ENCODE measurements around the gene ACOT13. TPM values are rescaled to one million over a fixed set of nuclear protein-coding genes. Genes with fewer than 3 reads are reported as not detected.
"Not testable (repeated sequence)": the region's sequence is repeated elsewhere in the genome, so short reads cannot be mapped to it uniquely, and the experiment has no call there.

ACOT13 gene
- total RNA-seq, 2 experiments from 2014 or later = 21.3 to 22.6 TPM

DNA sequence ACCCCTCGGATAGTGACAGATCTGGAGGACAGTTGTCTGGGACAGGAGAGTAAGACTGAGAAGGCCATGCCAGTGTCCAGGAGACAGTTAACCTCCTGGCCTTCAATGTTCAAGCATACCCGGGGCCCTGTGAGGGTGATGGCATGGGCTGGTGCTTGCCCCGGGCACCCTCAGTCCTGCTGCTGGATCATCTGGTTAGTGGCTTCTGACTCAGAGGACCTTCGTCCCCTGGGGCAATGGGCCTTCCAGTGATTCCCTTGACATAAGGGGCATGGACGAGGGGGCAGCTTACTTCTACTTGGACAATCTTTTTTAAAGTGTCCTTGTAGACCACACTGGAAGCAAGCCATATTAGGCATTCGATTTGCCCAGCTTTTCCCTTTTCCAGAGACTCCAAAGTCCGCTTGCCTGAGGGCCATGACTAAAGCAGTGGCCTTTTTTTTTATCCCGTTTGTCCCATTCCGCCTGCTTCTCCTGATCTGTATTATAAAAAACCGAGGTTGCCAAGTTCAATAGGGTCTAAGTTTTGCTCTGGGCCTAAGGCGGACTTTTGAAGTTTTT is 12.0 kb downstream of the ACOT13 start:
- H3K27me3 Mint-ChIP-seq (ENCODE audit: low read depth); POLR2A ChIA-PET; DNase-seq; H3K4me1 Mint-ChIP-seq (ENCODE audit: low read depth); H3K27ac Mint-ChIP-seq; CTCF ChIA-PET; H3K9me3 Mint-ChIP-seq (ENCODE audit: insufficient read depth); ATAC-seq; H3K4me3 Mint-ChIP-seq: not testable (repeated sequence)
- peaks cover 10% of the 10 kb centered on the region for H3K36me3 Mint-ChIP-seq (ENCODE audit: low read depth)

DNA sequence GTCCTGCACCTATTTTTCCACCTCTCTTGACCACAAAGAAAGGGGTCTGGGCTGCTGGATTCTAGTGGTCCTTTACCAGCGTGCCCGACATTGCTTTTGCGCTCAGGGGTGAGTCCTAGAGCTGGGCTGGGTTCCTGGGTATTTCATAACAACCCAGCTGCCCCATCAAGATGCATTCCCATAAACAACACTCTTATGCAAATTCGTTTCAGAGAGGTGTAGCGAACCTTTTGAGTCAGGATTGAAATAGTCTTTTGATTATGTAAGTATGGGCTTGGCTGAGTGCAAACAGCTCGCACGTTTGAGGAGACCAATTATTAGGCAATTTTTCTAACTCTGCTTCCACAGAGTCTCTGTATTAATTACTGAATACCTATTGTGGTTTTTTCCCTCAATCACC is 13.7 kb downstream of the ACOT13 start:
- DNase-seq = no peak
- CTCF ChIA-PET = no interaction called here
- no peak for ATAC-seq
- H3K36me3 Mint-ChIP-seq (ENCODE audit: low read depth) = peaks cover 2% of the 10 kb centered on the region
- H3K4me1 Mint-ChIP-seq (ENCODE audit: low read depth) = no peaks in the 10 kb centered on the region
- H3K4me3 Mint-ChIP-seq = no peak overlapping the region
- no peaks in the 10 kb centered on the region for H3K27me3 Mint-ChIP-seq (ENCODE audit: low read depth)
- no peaks in the 10 kb centered on the region for H3K9me3 Mint-ChIP-seq (ENCODE audit: insufficient read depth)
- no peak overlapping the region for H3K27ac Mint-ChIP-seq
- POLR2A ChIA-PET = no interaction called here

- H3K9me3 Mint-ChIP-seq (ENCODE audit: insufficient read depth) = no peaks in the 10 kb centered on the region
- H3K4me3 Mint-ChIP-seq = no peak overlapping the region
- ATAC-seq (no peak), DNase-seq (no peak)
- no peak overlapping the region for H3K27ac Mint-ChIP-seq
- no peaks in the 10 kb centered on the region for H3K4me1 Mint-ChIP-seq (ENCODE audit: low read depth)
- ChIA-PET CTCF (no interaction called here), POLR2A (no interaction called here)
- H3K36me3 Mint-ChIP-seq (ENCODE audit: low read depth) = peaks cover 3% of the 10 kb centered on the region
- no peaks in the 10 kb centered on the region for H3K27me3 Mint-ChIP-seq (ENCODE audit: low read depth)
Observed at GRCh38 chr6:24683297-24684296, 16.7 kb downstream of the ACOT13 start.

GRCh38 chr6:24686408-24686807 is 19.5 kb downstream of the ACOT13 start:
- H3K4me1 Mint-ChIP-seq (ENCODE audit: low read depth) = no peaks in the 10 kb centered on the region
- ChIA-PET CTCF (no interaction called here), POLR2A (no interaction called here)
- H3K27ac Mint-ChIP-seq = no peak overlapping the region
- no peak overlapping the region for H3K4me3 Mint-ChIP-seq
- no peaks in the 10 kb centered on the region for H3K9me3 Mint-ChIP-seq (ENCODE audit: insufficient read depth)
- no peak for DNase-seq
- H3K36me3 Mint-ChIP-seq (ENCODE audit: low read depth) = peaks cover 3% of the 10 kb centered on the region
- ATAC-seq = no peak
- no peaks in the 10 kb centered on the region for H3K27me3 Mint-ChIP-seq (ENCODE audit: low read depth)

GRCh38 chr6:24686946-24687345 is 20.1 kb downstream of the ACOT13 start:
- CTCF ChIA-PET = no interaction called here
- Mint-ChIP-seq H3K4me1 (ENCODE audit: low read depth) (peaks cover 2% of the 10 kb centered on the region), H3K27me3 (ENCODE audit: low read depth) (no peaks in the 10 kb centered on the region), H3K9me3 (ENCODE audit: insufficient read depth) (no peaks in the 10 kb centered on the region), H3K4me3 (no peak overlapping the region), H3K27ac (no peak overlapping the region), H3K36me3 (ENCODE audit: low read depth) (peaks cover 3% of the 10 kb centered on the region)
- ATAC-seq (no peak), DNase-seq (no peak)
- POLR2A ChIA-PET = no interaction called here

DNA sequence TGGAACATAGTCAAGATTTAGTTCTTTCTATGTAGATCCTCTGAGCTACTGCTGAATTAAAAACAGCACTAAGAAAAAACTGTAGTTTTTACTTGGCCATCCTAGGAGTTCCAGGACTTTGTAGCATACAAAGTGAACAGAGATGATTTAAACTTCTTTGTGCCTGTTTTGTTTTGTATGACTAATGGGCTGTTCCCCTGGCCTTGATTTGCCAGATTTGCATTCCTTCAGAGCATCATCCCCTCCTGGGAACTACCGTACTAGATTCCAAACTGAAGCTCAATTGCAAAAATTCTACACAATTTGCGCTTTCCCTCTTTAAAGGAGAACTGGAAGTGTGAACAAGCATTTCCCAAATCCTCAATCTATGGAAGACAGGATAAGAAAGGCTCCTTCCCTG is 23.1 kb downstream of the ACOT13 start:
- DNase-seq = no peak
- CTCF ChIA-PET = interaction anchor here (1.0 kb wide), 2 partner anchors 77 to 109 kb away, joined by 3 read pairs; no protein-coding TSS in a partner anchor
- no peak overlapping the region for H3K27ac Mint-ChIP-seq
- H3K36me3 Mint-ChIP-seq (ENCODE audit: low read depth) = peaks cover 3% of the 10 kb centered on the region
- no peaks in the 10 kb centered on the region for H3K27me3 Mint-ChIP-seq (ENCODE audit: low read depth)
- POLR2A ChIA-PET = no interaction called here
- H3K4me3 Mint-ChIP-seq = no peak overlapping the region
- ATAC-seq = no peak
- H3K9me3 Mint-ChIP-seq (ENCODE audit: insufficient read depth) = no peaks in the 10 kb centered on the region
- H3K4me1 Mint-ChIP-seq (ENCODE audit: low read depth) = peaks cover 11% of the 10 kb centered on the region

DNA sequence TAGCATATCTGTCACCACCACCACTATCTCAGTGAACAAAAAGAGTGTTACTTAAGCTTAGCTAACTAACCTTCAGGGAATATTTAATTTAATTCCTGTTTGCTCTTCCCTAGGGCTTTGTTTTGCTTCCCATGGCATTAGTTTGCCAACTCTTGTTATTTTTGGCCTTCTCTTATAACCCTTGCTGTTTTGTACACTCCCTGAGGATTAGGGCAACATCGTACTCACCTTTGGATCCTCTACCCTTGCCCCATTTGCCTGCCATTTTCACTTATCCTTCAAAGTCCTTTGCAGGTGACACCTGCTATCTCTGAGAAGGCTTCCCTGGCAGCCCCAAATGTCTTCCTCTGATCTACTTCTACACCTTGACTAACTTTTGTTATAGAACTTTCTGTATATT is 23.7 kb downstream of the ACOT13 start:
- ATAC-seq (no peak), DNase-seq (no peak)
- Mint-ChIP-seq H3K4me3 (no peak overlapping the region), H3K9me3 (ENCODE audit: insufficient read depth) (no peaks in the 10 kb centered on the region), H3K27me3 (ENCODE audit: low read depth) (no peaks in the 10 kb centered on the region), H3K36me3 (ENCODE audit: low read depth) (peaks cover 3% of the 10 kb centered on the region), H3K27ac (no peak overlapping the region), H3K4me1 (ENCODE audit: low read depth) (peaks cover 11% of the 10 kb centered on the region)
- ChIA-PET CTCF (interaction anchor here (0.6 to 1.2 kb wide), 2 partner anchors 107 to 300 kb away, joined by 3 read pairs; no protein-coding TSS in a partner anchor), POLR2A (no interaction called here)

DNA sequence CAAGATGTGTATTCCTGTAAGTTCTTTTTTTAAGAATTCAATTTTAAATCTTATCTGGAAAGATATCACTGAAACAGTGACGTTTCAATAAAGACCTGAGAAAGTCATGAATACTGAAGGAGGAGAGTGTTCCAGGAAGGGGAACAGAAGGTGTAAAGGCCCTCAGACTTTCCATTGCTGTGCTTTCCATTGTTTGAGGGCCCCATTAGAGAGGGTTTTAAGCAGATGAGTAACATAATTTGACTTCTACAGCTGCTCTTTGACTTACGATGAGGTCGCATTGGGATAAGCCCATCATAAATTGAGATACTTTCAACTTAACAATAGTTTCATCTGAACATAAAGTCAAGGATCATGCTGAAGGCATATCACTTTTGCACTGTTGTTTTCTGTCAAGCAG is 24.7 kb downstream of the ACOT13 start:
- H3K36me3 Mint-ChIP-seq (ENCODE audit: low read depth) = peaks cover 3% of the 10 kb centered on the region
- ChIA-PET CTCF (interaction anchor here (1.2 to 2.9 kb wide), 2 partner anchors 108 to 110 kb away, joined by 3 to 17 read pairs; no protein-coding TSS in a partner anchor), POLR2A (no interaction called here)
- H3K9me3 Mint-ChIP-seq (ENCODE audit: insufficient read depth) = no peaks in the 10 kb centered on the region
- no peak for ATAC-seq
- H3K27me3 Mint-ChIP-seq (ENCODE audit: low read depth) = no peaks in the 10 kb centered on the region
- H3K27ac Mint-ChIP-seq = no peak overlapping the region
- H3K4me1 Mint-ChIP-seq (ENCODE audit: low read depth) = peaks cover 11% of the 10 kb centered on the region
- DNase-seq = no peak
- H3K4me3 Mint-ChIP-seq = no peak overlapping the region

DNA sequence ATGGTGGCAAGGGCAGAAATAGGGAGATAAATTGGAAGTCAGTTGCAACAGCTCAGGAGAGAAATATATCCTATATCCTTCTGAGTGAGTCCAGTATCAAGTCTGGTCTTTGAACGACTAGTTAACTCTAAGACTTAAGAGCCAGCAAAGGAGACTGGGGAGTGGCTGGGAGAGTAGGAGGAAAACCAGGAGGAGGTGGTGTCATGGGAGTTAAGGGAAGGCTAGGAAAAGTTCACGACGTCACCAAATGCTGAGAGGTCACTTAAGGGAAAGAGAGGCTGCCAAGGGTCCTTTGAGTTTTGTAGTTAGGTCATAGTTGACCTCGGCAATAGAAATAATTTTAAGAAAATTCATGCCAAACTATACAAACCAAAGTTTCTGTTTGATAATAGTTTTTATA is 25.1 kb downstream of the ACOT13 start:
- POLR2A ChIA-PET = no interaction called here
- peaks cover 3% of the 10 kb centered on the region for H3K36me3 Mint-ChIP-seq (ENCODE audit: low read depth)
- ATAC-seq (no peak), DNase-seq (no peak)
- H3K4me3 Mint-ChIP-seq = no peak overlapping the region
- no peaks in the 10 kb centered on the region for H3K9me3 Mint-ChIP-seq (ENCODE audit: insufficient read depth)
- no peaks in the 10 kb centered on the region for H3K27me3 Mint-ChIP-seq (ENCODE audit: low read depth)
- peaks cover 11% of the 10 kb centered on the region for H3K4me1 Mint-ChIP-seq (ENCODE audit: low read depth)
- CTCF ChIA-PET = interaction anchor here (2.9 kb wide), 1 partner anchor 110 kb away, joined by 17 read pairs; no protein-coding TSS in a partner anchor
- H3K27ac Mint-ChIP-seq = no peak overlapping the region

GRCh38 chr6:24692415-24692814 is 25.5 kb downstream of the ACOT13 start:
- Mint-ChIP-seq H3K36me3 (ENCODE audit: low read depth) (peaks cover under 1% of the 10 kb centered on the region), H3K9me3 (ENCODE audit: insufficient read depth) (no peaks in the 10 kb centered on the region), H3K27ac (no peak overlapping the region), H3K4me1 (ENCODE audit: low read depth) (peaks cover 11% of the 10 kb centered on the region), H3K27me3 (ENCODE audit: low read depth) (no peaks in the 10 kb centered on the region), H3K4me3 (no peak overlapping the region)
- CTCF ChIA-PET = interaction anchor here (2.9 kb wide), 1 partner anchor 111 kb away, joined by 17 read pairs; no protein-coding TSS in a partner anchor
- ATAC-seq (no peak), DNase-seq (no peak)
- POLR2A ChIA-PET = no interaction called here

DNA sequence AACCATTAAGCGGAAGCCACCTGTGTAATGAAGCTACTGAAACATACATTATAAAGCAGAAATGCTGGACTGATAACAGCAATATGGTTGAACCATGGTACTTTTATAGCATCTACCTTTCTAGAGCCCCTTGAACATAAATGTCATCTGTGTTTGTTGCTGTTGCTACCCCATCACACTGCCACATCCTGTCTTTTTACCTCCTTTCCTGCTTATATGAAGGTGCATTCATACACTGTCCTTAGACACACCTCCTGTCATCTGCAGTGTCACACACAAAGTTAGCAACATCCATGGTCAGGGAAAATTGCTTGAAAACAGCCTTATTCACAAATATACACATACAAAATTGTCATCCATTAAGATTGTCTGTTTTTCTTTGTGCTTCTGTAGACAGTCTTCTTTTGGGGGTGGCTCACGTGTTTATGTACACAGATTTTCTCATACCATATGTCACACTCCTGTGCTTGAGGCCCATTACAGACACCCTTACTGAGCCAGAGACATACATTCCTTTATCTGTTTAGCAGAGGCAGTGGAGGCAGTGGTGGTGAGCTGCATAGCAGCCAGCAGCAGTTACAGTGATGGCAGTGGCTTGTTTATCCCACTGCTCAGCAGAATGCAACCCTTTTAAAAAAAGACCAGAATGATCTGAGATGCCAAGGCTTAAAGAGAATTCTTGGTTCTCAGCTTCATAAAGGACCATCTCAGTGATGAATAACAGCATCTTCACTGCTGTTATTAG is 26.1 kb downstream of the ACOT13 start:
- CTCF ChIA-PET = interaction anchor here (1.2 to 2.9 kb wide), 4 partner anchors 12 to 145 kb away, joined by 3 to 17 read pairs (median 7); no protein-coding TSS in a partner anchor
- DNase-seq (peak; percentile 35), ATAC-seq (peak; percentile 64)
- Mint-ChIP-seq H3K27me3 (ENCODE audit: low read depth) (no peaks in the 10 kb centered on the region), H3K4me1 (ENCODE audit: low read depth) (peaks cover 11% of the 10 kb centered on the region), H3K27ac (peak overlapping the region; percentile 22), H3K36me3 (ENCODE audit: low read depth) (no peaks in the 10 kb centered on the region), H3K4me3 (no peak overlapping the region), H3K9me3 (ENCODE audit: insufficient read depth) (no peaks in the 10 kb centered on the region)
- POLR2A ChIA-PET = no interaction called here

All from activated CD8-positive, alpha-beta T cell treated with anti-CD3 and anti-CD28 coated beads, Interleukin-2, amount 10 ng/mL, durations not matched to agents 7 days and 5 days (primary cell).